ENCODE measurements around the gene REM1.
"Not testable (repeated sequence)": the region's sequence is repeated elsewhere in the genome, so short reads cannot be mapped to it uniquely, and the experiment has no call there.

REM1 gene

GRCh38 chr20:31515072-31515774 lies 40.1 kb downstream of the REM1 start:
- Histone ChIP-seq H3K27me3 (ENCODE audit: control insufficient read depth, insufficient read depth, low read length) (no peaks in the 10 kb centered on the region), H3K4me1 (ENCODE audit: control insufficient read depth, low read depth, low read length) (peaks cover 12% of the 10 kb centered on the region), H3K9ac (ENCODE audit: low read length) (peak overlapping the region; percentile 73), H3K27ac (ENCODE audit: low read length) (no peak overlapping the region), H3K4me3 (ENCODE audit: low read length) (peak overlapping the region; percentile 82), H3K9me3 (ENCODE audit: control insufficient read depth, low read depth, low read length) (no peaks in the 10 kb centered on the region), H3K36me3 (ENCODE audit: control insufficient read depth, low read depth, low read length) (no peaks in the 10 kb centered on the region)

DNA sequence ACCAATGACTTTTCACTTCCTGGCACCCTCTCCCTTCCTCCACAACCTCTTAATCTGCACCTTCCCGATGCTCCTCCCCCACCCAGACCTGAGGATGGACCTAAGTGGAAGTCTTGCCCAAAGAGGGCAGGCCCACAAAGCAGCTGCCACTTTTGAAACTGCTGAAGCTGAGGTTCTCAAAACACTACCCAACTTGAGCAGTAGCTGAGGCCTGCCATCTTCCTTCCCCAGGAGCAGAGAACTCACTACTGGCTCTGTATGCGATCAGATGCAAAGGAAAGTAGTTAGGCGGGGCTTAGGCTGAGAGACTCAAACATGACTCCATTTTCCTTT lies 40.7 kb downstream of the REM1 start:
- Histone ChIP-seq H3K27me3 (ENCODE audit: control insufficient read depth, insufficient read depth, low read length) (no peaks in the 10 kb centered on the region), H3K27ac (ENCODE audit: low read length) (no peak overlapping the region), H3K9ac (ENCODE audit: low read length) (no peak overlapping the region), H3K9me3 (ENCODE audit: control insufficient read depth, low read depth, low read length) (no peaks in the 10 kb centered on the region), H3K4me3 (ENCODE audit: low read length) (peak overlapping the region; percentile 82), H3K4me1 (ENCODE audit: control insufficient read depth, low read depth, low read length) (peaks cover 12% of the 10 kb centered on the region), H3K36me3 (ENCODE audit: control insufficient read depth, low read depth, low read length) (no peaks in the 10 kb centered on the region)

GRCh38 chr20:31516166-31516565 lies 41.1 kb downstream of the REM1 start:
- Histone ChIP-seq H3K27ac (ENCODE audit: low read length) (no peak overlapping the region), H3K4me3 (ENCODE audit: low read length) (peak overlapping the region; percentile 12), H3K9me3 (ENCODE audit: control insufficient read depth, low read depth, low read length) (no peaks in the 10 kb centered on the region), H3K9ac (ENCODE audit: low read length) (no peak overlapping the region), H3K27me3 (ENCODE audit: control insufficient read depth, insufficient read depth, low read length) (no peaks in the 10 kb centered on the region), H3K4me1 (ENCODE audit: control insufficient read depth, low read depth, low read length) (peaks cover 12% of the 10 kb centered on the region), H3K36me3 (ENCODE audit: control insufficient read depth, low read depth, low read length) (no peaks in the 10 kb centered on the region)

DNA sequence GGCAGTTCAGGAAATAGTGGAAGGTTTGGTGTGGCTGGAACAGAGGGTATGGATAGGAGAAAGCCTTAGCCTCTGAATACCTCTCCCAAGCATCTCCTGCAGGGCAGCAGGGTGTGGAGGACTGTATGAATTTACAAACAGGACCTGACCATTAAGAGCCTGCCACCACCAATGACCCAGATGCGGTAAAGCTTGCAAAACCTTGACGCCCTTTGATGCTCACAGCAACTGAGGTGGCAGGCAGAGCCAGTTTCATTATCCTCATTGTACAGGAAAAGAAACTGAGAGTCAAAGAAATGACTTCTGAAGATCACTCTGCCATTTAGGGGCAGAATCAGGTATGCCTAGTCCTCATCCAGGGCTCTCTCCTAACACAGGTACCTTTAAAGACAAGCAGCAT lies 41.6 kb downstream of the REM1 start:
- Histone ChIP-seq H3K36me3 (ENCODE audit: control insufficient read depth, low read depth, low read length) (no peaks in the 10 kb centered on the region), H3K9me3 (ENCODE audit: control insufficient read depth, low read depth, low read length) (no peaks in the 10 kb centered on the region), H3K27ac (ENCODE audit: low read length) (no peak overlapping the region), H3K4me3 (ENCODE audit: low read length) (no peak overlapping the region), H3K27me3 (ENCODE audit: control insufficient read depth, insufficient read depth, low read length) (no peaks in the 10 kb centered on the region), H3K9ac (ENCODE audit: low read length) (no peak overlapping the region), H3K4me1 (ENCODE audit: control insufficient read depth, low read depth, low read length) (peaks cover 12% of the 10 kb centered on the region)

DNA sequence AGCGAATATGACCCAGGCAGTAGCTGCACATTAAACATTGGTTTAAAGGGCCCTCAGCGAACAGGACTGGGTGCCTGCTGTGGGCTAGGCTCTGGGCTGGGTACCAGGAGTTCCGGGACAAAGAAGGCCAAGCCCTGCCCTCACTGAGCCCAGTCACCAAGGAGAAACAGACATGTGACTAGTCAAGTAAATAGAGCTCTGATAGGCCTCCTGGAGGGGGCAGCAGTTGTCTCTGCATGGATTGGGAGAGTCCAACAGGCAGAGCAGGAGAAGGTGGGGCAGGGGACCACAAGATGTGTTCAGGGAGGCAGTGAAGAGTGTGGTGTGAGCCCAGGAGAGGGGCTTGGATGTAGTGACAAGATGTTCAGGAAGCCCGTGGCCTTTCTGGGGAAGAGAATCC lies 42.3 kb downstream of the REM1 start:
- no peak overlapping the region for H3K4me3 ChIP-seq (ENCODE audit: low read length)
- H3K27me3 ChIP-seq (ENCODE audit: control insufficient read depth, insufficient read depth, low read length), result no peaks in the 10 kb centered on the region
- no peak overlapping the region for H3K9ac ChIP-seq (ENCODE audit: low read length)
- H3K27ac ChIP-seq (ENCODE audit: low read length), result no peak overlapping the region
- H3K4me1 ChIP-seq (ENCODE audit: control insufficient read depth, low read depth, low read length), result peaks cover 12% of the 10 kb centered on the region
- no peaks in the 10 kb centered on the region for H3K9me3 ChIP-seq (ENCODE audit: control insufficient read depth, low read depth, low read length)
- H3K36me3 ChIP-seq (ENCODE audit: control insufficient read depth, low read depth, low read length), result no peaks in the 10 kb centered on the region

GRCh38 chr20:31521267-31521666 lies 46.2 kb downstream of the REM1 start:
- H3K9ac ChIP-seq (ENCODE audit: low read length); H3K27ac ChIP-seq (ENCODE audit: low read length); H3K27me3 ChIP-seq (ENCODE audit: control insufficient read depth, insufficient read depth, low read length); H3K4me3 ChIP-seq (ENCODE audit: low read length); H3K4me1 ChIP-seq (ENCODE audit: control insufficient read depth, low read depth, low read length); H3K36me3 ChIP-seq (ENCODE audit: control insufficient read depth, low read depth, low read length); H3K9me3 ChIP-seq (ENCODE audit: control insufficient read depth, low read depth, low read length): not testable (repeated sequence)

DNA sequence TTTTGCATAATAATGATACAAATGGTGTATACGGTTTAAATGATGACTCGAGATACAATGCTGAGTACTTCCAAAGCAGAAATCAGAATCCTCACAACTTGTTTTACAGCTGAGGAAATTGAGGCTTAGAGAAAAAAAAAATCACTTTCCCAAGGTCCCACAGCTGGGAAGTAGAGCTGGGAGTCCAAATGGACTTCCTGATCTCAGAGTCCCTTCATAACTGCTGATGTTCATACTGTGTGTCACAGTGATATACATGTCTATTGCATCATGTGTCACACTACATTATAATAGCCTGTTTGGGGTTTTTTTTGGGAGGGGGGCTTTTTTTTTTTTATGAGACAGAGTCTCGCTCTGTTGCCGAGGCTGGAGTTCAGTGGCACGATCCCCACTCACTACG lies 47.6 kb downstream of the REM1 start:
- Histone ChIP-seq H3K4me3 (ENCODE audit: low read length) (no peak overlapping the region), H3K27ac (ENCODE audit: low read length) (no peak overlapping the region), H3K9me3 (ENCODE audit: control insufficient read depth, low read depth, low read length) (no peaks in the 10 kb centered on the region), H3K27me3 (ENCODE audit: control insufficient read depth, insufficient read depth, low read length) (no peaks in the 10 kb centered on the region), H3K36me3 (ENCODE audit: control insufficient read depth, low read depth, low read length) (peaks cover 5% of the 10 kb centered on the region), H3K9ac (ENCODE audit: low read length) (no peak overlapping the region), H3K4me1 (ENCODE audit: control insufficient read depth, low read depth, low read length) (no peaks in the 10 kb centered on the region)

- Histone ChIP-seq H3K4me3 (ENCODE audit: low read length) (no peak overlapping the region), H3K27ac (ENCODE audit: low read length) (no peak overlapping the region), H3K9me3 (ENCODE audit: control insufficient read depth, low read depth, low read length) (no peaks in the 10 kb centered on the region), H3K36me3 (ENCODE audit: control insufficient read depth, low read depth, low read length) (peaks cover 13% of the 10 kb centered on the region), H3K27me3 (ENCODE audit: control insufficient read depth, insufficient read depth, low read length) (no peaks in the 10 kb centered on the region), H3K4me1 (ENCODE audit: control insufficient read depth, low read depth, low read length) (no peaks in the 10 kb centered on the region), H3K9ac (ENCODE audit: low read length) (no peak overlapping the region)
Measured at GRCh38 chr20:31523361-31524283, 48.5 kb downstream of the REM1 start.

- no peak overlapping the region for H3K9ac ChIP-seq (ENCODE audit: low read length)
- H3K4me1 ChIP-seq (ENCODE audit: control insufficient read depth, low read depth, low read length), result no peaks in the 10 kb centered on the region
- H3K36me3 ChIP-seq (ENCODE audit: control insufficient read depth, low read depth, low read length), result peaks cover 31% of the 10 kb centered on the region
- H3K4me3 ChIP-seq (ENCODE audit: low read length), result no peak overlapping the region
- no peaks in the 10 kb centered on the region for H3K27me3 ChIP-seq (ENCODE audit: control insufficient read depth, insufficient read depth, low read length)
- no peaks in the 10 kb centered on the region for H3K9me3 ChIP-seq (ENCODE audit: control insufficient read depth, low read depth, low read length)
- no peak overlapping the region for H3K27ac ChIP-seq (ENCODE audit: low read length)
Measured at GRCh38 chr20:31527266-31527665, 52.2 kb downstream of the REM1 start.

All from iPS-18a (cell line).